ELF-1 (cell line): ENCODE results near the gene ZG16.
A peak's percentile ranks its signal among the peaks of the same experiment; 100 is the strongest.
"Not testable (repeated sequence)": the region's sequence is repeated elsewhere in the genome, so short reads cannot be mapped to it uniquely, and the experiment has no call there.

Experiments
- DNase-seq: peaks from one replicate; pipeline ENCODE4 v3.0.0-alpha.2; 2016; ENCODE audit warnings: low read depth, low spot score

Gene ZG16

DNA sequence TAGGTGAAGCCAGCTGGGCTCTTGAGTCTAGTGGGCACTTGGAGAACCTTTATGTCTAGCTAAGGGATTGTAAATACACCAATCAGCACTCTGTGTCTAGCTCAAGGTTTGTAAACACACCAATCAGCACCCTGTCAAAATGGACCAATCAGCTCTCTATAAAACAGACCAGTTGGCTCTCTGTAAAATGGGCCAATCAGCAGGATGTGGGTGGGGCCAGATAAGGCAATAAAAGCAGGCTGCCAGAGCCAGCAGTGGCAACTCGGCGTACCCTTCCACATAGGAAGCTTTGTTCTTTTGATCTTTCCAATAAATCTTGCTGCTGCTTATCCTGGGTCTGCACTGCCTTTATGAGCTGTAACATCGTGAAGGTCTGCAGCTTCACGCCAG is 29.3 kb upstream of the ZG16 start:
- not testable (repeated sequence) for DNase-seq

GRCh38 chr16:29753516-29753915 is 24.5 kb upstream of the ZG16 start:
- DNase-seq = no peak

DNA sequence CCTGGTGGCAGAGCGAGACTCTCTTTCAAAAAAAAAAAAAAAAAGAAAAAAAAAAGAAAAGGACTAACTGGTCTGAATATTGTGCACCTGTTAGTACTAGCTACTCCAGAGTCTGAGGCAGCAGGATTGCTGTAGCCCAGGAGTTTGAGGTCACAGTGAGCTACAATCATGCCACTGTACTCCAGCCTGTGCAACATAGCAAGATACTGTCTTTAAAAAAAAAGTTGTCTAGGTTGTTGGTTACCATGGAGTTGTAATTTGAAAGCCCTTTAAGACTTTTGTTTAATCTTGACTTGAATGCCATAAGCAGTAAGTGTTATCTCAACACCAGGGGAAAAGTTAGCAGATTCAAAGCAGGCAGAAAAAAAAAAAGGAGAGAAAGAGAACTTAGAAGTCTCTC is 21.4 kb upstream of the ZG16 start:
- no peak for DNase-seq

DNA sequence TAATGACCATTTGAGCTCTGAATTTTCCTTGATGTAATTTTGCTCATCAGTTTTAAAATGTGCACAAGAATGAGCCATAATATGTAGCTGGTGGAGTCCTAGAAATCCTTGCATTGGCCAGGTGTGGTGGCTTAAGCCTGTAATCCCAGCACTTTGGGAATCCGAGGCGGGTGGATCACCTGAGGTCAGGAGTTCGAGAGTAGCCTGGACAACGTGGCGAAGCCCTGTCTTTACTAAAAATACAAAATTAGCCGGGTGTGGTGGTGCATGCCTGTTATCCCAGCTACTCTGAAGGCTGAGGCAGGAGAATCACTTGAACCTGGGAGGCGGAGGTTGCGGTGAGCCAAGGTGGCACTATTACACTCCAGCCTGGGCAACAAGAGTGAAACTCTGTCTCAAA is 21.0 kb upstream of the ZG16 start:
- not testable (repeated sequence) for DNase-seq

GRCh38 chr16:29757950-29758466 is 20.0 kb upstream of the ZG16 start:
- peak; percentile 36 for DNase-seq

GRCh38 chr16:29760567-29761279 is 17.3 kb upstream of the ZG16 start:
- DNase-seq = no peak

GRCh38 chr16:29761280-29761651 is 16.8 kb upstream of the ZG16 start:
- not testable (repeated sequence) for DNase-seq

- no peak for DNase-seq
Observed at GRCh38 chr16:29761882-29762281, 16.2 kb upstream of the ZG16 start.

DNA sequence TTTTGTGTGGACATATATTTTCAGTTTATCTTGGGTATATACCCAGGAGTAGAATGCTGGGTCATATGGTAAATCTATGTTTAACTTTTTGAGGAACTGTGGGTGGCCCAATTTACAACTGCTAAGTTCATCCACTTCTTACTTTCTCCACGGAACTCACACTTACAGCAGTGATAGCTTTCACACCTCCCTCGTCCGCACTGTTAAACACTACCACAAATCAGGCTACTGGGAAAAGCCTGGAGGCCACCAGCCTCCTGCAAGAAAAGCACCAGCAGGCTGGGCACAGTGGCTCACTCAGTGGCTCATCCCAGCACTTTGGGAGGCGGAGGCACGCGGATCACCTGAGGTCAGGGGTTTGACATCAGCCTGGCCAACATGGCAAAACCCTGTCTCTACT is 14.7 kb upstream of the ZG16 start:
- DNase-seq = no peak

GRCh38 chr16:29765167-29766032 is 12.7 kb upstream of the ZG16 start:
- DNase-seq = no peak

DNA sequence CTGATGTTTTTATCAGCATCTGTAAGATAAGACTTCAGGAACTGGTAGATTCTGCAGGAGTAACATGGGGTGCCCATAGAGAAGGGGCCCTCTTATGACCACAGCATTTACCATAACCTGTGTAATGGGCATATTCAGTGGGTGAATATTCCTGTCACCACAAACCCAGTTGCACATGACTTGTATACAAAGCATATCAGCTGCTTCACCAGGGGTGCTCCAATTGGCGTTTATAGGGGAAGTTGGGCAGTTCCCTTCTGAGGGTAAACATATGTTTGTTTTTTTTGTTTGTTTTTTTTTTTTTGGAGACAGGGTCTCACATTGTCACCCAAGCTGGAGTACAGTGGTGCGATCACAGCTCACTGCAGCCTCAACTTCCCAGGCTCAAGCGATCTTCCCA is 11.5 kb upstream of the ZG16 start:
- DNase-seq = no peak

GRCh38 chr16:29767062-29767461 is 11.0 kb upstream of the ZG16 start:
- no peak for DNase-seq

DNA sequence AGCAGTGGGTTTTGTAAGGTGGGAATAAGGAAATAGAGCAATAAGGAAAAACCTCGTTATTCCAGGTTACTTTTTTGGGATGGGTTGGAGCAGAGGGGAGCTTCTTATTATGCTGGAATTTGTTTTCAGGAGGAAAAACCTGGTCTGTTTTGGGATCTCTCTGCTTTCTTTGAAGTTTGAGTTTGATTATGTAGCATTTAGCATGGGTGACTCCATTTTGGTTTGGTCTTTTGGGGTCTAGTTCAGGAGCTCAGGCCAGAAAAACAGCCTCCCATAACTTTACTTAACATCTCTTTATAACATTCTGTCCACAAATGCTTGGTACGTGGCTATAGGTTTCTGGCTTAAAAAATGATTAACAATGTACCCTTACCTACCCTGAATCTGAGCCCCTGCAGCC is 8.5 kb upstream of the ZG16 start:
- no peak for DNase-seq

DNA sequence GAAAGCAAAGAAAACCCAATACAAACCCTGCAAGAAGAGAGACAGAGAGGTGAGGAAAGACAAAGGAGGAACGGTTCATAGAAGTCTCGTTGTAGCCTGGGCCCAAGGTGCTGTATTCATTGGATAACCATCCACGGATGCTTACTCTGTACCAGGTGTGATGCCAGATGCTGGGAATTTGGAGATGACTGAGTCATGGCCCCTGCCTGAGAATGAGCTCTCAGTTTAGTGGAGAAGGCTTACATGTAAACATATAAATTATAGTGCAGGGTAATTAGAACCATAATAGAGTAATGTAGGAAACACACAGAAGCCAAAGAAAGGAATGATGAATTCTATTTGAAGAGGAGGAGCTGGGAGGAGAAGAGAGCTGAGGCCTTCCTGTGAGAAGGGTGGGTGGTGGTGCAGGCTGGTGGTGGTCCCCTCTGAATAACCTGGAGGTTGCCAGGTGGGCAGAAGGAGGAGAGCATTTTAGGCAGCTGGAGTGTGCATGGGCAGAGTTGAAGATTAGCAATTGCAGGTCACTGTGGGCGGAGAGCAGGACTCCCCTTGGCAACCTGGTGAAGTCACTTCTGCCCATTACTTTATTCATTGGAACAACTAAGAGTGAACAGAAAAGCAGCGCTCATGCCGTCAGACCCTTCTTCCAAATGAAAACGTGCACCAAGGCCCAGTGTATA is 7.7 kb upstream of the ZG16 start:
- no peak for DNase-seq

DNA sequence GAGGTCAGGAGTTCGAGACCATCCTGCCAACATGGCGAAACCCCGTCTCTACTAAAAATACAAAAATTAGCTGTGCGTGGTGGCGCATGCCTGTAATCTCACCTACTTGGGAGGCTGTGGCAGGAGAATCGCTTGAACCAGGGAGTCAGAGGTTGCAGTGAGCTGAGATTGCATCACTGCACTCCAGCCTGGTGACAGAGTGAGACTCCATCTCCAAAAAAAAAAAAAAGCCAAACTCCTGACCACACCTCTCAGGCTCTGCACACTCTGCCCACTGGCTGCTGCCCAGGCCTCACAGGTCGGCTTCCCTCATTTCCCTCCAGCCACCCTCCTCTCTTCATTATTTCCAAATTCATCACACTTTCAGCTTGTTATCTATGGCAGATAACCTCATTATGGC is 5.7 kb upstream of the ZG16 start:
- not testable (repeated sequence) for DNase-seq

DNA sequence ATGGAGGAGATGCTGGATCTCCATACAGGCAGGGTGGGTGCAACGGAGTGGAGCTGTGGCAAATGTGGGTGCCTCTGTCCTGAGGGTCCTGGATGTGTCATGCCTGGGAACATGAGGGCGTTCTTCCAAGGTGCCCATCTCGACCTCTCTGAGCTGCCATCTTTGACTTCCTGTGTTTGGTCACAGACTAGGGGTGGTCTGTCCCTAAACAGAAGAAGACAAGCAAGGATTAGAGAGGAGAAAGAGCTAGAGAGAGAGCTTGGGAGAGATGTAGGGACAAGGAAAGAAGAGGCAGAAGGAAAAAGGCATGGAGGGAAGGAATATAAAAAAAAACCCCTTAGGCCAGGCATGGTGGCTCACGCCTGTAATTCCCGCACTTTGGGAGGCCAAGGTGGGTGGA is 3.3 kb upstream of the ZG16 start:
- no peak for DNase-seq

DNA sequence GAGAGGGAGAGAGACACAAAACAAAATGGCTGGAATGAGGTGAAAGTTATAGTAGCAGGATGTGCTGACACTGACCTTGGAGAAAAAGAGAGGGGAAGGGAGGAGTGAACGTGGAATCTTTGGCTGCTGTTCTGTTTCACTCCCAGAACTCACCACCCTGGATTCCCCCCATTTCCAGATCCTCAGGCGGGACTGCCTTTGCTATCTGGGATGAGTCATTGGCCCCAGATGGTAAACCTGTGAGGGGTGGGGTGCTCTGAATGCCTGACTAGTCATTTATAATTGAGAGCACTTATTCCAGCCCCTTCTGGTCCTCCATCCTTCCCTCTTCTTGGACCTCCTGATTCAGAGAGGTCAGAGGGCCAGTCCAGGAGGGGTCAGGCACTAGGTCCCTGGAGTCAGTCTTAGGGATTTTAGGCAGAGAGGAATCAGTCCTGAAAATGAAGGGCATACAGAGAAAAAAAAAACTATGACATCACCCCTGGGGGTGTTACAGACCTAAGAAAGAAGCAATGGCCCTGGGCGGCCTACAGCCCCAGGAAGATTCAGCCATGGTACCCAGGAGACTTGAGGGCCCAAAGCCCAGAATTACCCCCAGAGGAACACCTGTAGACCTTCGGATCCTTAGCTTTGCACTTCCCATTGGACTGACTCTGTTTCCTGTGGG is 2.2 kb upstream of the ZG16 start:
- peak; percentile 32 for DNase-seq

GRCh38 chr16:29779474-29779873 is 1.4 kb downstream of the ZG16 start:
- DNase-seq = peak; percentile 93

- peak; percentile 72 for DNase-seq
Observed at GRCh38 chr16:29783094-29783953, 5.3 kb downstream of the ZG16 start.

DNA sequence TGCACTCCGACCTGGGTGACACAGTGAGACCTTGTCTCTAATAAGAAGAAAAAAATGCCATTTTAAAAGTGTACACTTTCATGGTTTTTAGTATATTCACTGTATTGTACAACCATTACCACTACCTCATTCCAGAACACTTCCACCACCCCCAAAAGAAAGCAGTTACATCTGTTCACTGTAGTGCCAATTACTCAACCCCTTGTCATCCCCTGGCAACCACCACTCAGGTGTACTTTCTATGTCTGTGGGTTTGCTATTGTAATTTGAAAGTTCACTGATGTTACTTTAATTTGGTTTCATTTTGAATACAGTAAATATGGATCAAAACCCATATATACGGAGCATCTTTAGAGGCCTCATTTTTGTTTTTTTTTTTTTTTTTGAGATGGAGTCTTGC is 6.1 kb downstream of the ZG16 start:
- DNase-seq = no peak
